Measurements from ENCODE around the gene MAP3K5. TPM values are rescaled to one million over a fixed set of nuclear protein-coding genes. Genes with fewer than 3 reads are reported as not detected.

Gene MAP3K5
- total and polyA plus RNA-seq, 2 donors (not counting 1 experiment from before 2014, with no cell fraction given) = 10.9 to 62.6 TPM

GRCh38 chr6:136763716-136764516, 28.4 kb downstream of the MAP3K5 start:
- Histone ChIP-seq H3K4me1 (ENCODE audit: control insufficient read depth, extremely low read depth, insufficient read depth, low read length) (peaks cover 12% of the 10 kb centered on the region), H3K9me3 (ENCODE audit: control insufficient read depth, insufficient read depth, low read depth, low read length) (no peaks in the 10 kb centered on the region), H3K4me3 (replicated peaks in 1 of 4; ENCODE audit: control extremely low read depth in 1 of 4, insufficient read depth in 1 of 4, low read depth in 3 of 4, low read length in 4 of 4) (no peak overlapping the region), H3K9ac (ENCODE audit: insufficient read depth, low read length) (no peak overlapping the region), H3K27me3 (ENCODE audit: control insufficient read depth, insufficient read depth, low read length) (no peaks in the 10 kb centered on the region), H3K36me3 (ENCODE audit: control insufficient read depth, insufficient read depth, low read length) (no peaks in the 10 kb centered on the region), H4K20me1 (ENCODE audit: control insufficient read depth, extremely low read depth, insufficient read depth, low read length) (no peaks in the 10 kb centered on the region), H3K4me2 (ENCODE audit: extremely low read depth, insufficient read depth, low read length) (no peak overlapping the region), H3K79me2 (ENCODE audit: control insufficient read depth, insufficient read depth, low read length) (peaks cover 55% of the 10 kb centered on the region), H3K27ac (ENCODE audit: insufficient read depth, low read length) (no peak overlapping the region), H2AFZ (ENCODE audit: low read length) (no peak overlapping the region)
- DNase-seq (ENCODE audit: low read depth in 2 of 2) = no peak
- TF ChIP-seq CTCF (conservative IDR thresholded peaks at IDR 0.05 in 1 of 2, IDR thresholded peaks at IDR 0.05 in 1 of 2; ENCODE audit: low read depth in 1 of 2, low read length in 2 of 2) = no peak
- TF ChIP-seq EZH2 (IDR thresholded peaks at IDR 0.05; ENCODE audit: low read length, missing control alignments) = no peak

GRCh38 chr6:136763255-136763654, 29.0 kb downstream of the MAP3K5 start:
- Histone ChIP-seq H2AFZ (ENCODE audit: low read length) (no peak overlapping the region), H3K27ac (ENCODE audit: insufficient read depth, low read length) (no peak overlapping the region), H3K4me2 (ENCODE audit: extremely low read depth, insufficient read depth, low read length) (no peak overlapping the region), H3K4me3 (replicated peaks in 1 of 4; ENCODE audit: control extremely low read depth in 1 of 4, insufficient read depth in 1 of 4, low read depth in 3 of 4, low read length in 4 of 4) (no peak overlapping the region), H3K79me2 (ENCODE audit: control insufficient read depth, insufficient read depth, low read length) (peaks cover 49% of the 10 kb centered on the region), H3K9ac (ENCODE audit: insufficient read depth, low read length) (no peak overlapping the region), H3K27me3 (ENCODE audit: control insufficient read depth, insufficient read depth, low read length) (no peaks in the 10 kb centered on the region), H3K4me1 (ENCODE audit: control insufficient read depth, extremely low read depth, insufficient read depth, low read length) (peaks cover 12% of the 10 kb centered on the region), H4K20me1 (ENCODE audit: control insufficient read depth, extremely low read depth, insufficient read depth, low read length) (no peaks in the 10 kb centered on the region), H3K36me3 (ENCODE audit: control insufficient read depth, insufficient read depth, low read length) (no peaks in the 10 kb centered on the region), H3K9me3 (ENCODE audit: control insufficient read depth, insufficient read depth, low read depth, low read length) (no peaks in the 10 kb centered on the region)
- DNase-seq (ENCODE audit: low read depth in 2 of 2) = no peak
- no peak for TF ChIP-seq EZH2 (IDR thresholded peaks at IDR 0.05; ENCODE audit: low read length, missing control alignments)
- no peak for TF ChIP-seq CTCF (conservative IDR thresholded peaks at IDR 0.05 in 1 of 2, IDR thresholded peaks at IDR 0.05 in 1 of 2; ENCODE audit: low read depth in 1 of 2, low read length in 2 of 2)

DNA sequence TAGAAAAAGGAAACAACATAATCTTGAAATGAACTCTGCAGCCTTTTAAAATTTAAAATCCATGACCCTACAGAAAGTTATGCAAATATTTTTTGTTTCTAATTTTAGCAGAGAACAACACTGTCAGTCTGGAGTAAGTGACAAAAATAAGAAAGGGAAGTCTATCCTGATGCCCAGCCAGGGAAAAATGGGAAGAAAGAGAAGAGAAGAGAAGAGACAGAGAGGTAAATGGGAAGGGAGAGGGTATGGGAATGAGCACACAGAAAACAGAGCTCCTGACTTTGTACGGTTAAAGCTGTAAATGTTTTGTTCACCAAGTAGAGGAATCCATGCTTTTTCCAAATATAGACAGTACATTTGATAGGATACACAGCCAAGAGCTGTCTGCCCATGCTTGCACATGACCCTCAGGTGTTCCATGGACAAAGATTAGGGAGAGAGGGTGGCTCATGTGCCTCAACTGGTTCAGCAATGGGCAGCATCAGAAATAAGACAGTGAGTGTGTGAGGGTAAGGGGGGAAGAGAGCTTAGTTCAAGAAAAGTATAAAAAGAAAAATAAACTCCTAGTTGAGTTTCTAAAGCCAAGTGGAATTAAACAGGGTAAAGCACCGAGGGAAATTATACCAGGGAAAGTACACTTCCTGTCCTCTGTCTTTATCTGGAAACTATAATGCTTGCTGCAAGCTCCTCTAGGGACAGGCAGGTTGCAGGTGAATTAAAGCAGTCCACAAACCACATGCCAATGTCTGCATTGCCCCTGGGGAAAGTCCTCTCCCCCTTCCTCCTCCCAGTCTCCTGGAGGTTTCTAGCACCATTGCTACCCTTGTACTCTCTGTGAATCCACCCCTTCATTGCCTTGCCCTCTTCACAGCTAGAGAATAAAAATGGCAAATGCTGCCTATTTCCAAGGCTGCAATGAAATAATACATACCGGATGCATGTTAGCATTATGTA, 30.0 kb downstream of the MAP3K5 start:
- DNase-seq (ENCODE audit: low read depth in 2 of 2) = no peak
- Histone ChIP-seq H3K4me1 (ENCODE audit: control insufficient read depth, extremely low read depth, insufficient read depth, low read length) (peaks cover 12% of the 10 kb centered on the region), H3K4me3 (replicated peaks in 1 of 4; ENCODE audit: control extremely low read depth in 1 of 4, insufficient read depth in 1 of 4, low read depth in 3 of 4, low read length in 4 of 4) (peak overlapping the region in 3 of 4 experiments; percentile 2 to 39 (median 12)), H3K27ac (ENCODE audit: insufficient read depth, low read length) (peak overlapping the region; percentile 38), H4K20me1 (ENCODE audit: control insufficient read depth, extremely low read depth, insufficient read depth, low read length) (no peaks in the 10 kb centered on the region), H3K27me3 (ENCODE audit: control insufficient read depth, insufficient read depth, low read length) (no peaks in the 10 kb centered on the region), H3K9me3 (ENCODE audit: control insufficient read depth, insufficient read depth, low read depth, low read length) (no peaks in the 10 kb centered on the region), H3K9ac (ENCODE audit: insufficient read depth, low read length) (no peak overlapping the region), H3K4me2 (ENCODE audit: extremely low read depth, insufficient read depth, low read length) (peak overlapping the region; percentile 87), H3K36me3 (ENCODE audit: control insufficient read depth, insufficient read depth, low read length) (no peaks in the 10 kb centered on the region), H2AFZ (ENCODE audit: low read length) (peak overlapping the region; percentile 8), H3K79me2 (ENCODE audit: control insufficient read depth, insufficient read depth, low read length) (peaks cover 44% of the 10 kb centered on the region)
- TF ChIP-seq CTCF (conservative IDR thresholded peaks at IDR 0.05 in 1 of 2, IDR thresholded peaks at IDR 0.05 in 1 of 2; ENCODE audit: low read depth in 1 of 2, low read length in 2 of 2) (no peak), EZH2 (IDR thresholded peaks at IDR 0.05; ENCODE audit: low read length, missing control alignments) (no peak)
